ENCODE measurements around the gene UBE2K. TPM values are rescaled to one million over a fixed set of nuclear protein-coding genes. Genes with fewer than 3 reads are reported as not detected.

Gene UBE2K
- total RNA-seq, 1 experiment from 2014 or later: 126 TPM

GRCh38 chr4:39750216-39750615, 52.3 kb downstream of the UBE2K start:
- CTCF ChIA-PET: no interaction called here
- Histone ChIP-seq H3K4me2 (ENCODE audit: low read length) (no peak overlapping the region), H3K4me3 (replicated peaks in 1 of 2; ENCODE audit: low read depth in 1 of 2, low read length in 2 of 2) (no peak overlapping the region), H3K27me3 (ENCODE audit: insufficient read depth, low read length) (no peaks in the 10 kb centered on the region), H3K9ac (ENCODE audit: low read length) (no peak overlapping the region), H3K27ac (ENCODE audit: low read depth, low read length) (no peak overlapping the region), H4K20me1 (ENCODE audit: insufficient read depth) (peaks cover 7% of the 10 kb centered on the region), H3K36me3 (ENCODE audit: control insufficient read depth in 1 of 2, insufficient read depth in 2 of 2, low read length in 2 of 2) (peaks cover 10 to 13% of the 10 kb centered on the region in 2 experiments), H3K9me2 (ENCODE audit: insufficient read depth) (no peaks in the 10 kb centered on the region), H2AFZ (ENCODE audit: low read depth, low read length, poor library complexity, severe bottlenecking) (no peak overlapping the region), H3K4me1 (ENCODE audit: control insufficient read depth in 1 of 2, insufficient read depth in 2 of 2, low read length in 2 of 2) (no peaks in the 10 kb centered on the region), H3K9me3 (ENCODE audit: control insufficient read depth in 1 of 2, insufficient read depth in 1 of 2, low read depth in 1 of 2, low read length in 2 of 2) (no peaks in the 10 kb centered on the region), H3K79me2 (ENCODE audit: insufficient read depth, low read length) (peaks cover 91% of the 10 kb centered on the region)
- POLR2A ChIA-PET: no interaction called here
- TF ChIP-seq CBX3 (IDR thresholded peaks at IDR 0.05; ENCODE audit: low read depth) (no peak), CTCF (IDR thresholded peaks at IDR 0.05 in 2 of 3, conservative IDR thresholded peaks at IDR 0.05 in 1 of 3; ENCODE audit: borderline replicate concordance in 1 of 3, insufficient read depth in 1 of 3, low read depth in 2 of 3, low read length in 2 of 3) (no peak), SIN3A (IDR thresholded peaks at IDR 0.05; ENCODE audit: low read depth) (no peak), ELF1 (IDR thresholded peaks at IDR 0.05; ENCODE audit: borderline replicate concordance, low read depth) (no peak), SRF (IDR thresholded peaks at IDR 0.05; ENCODE audit: low read depth) (no peak), ZNF274 (IDR thresholded peaks at IDR 0.05; ENCODE audit: low read depth, low read length) (no peak), POLR2A (IDR thresholded peaks at IDR 0.05; ENCODE audit: borderline replicate concordance, extremely low read depth, insufficient read depth, insufficient read length) (no peak), ZFX (IDR thresholded peaks at IDR 0.05) (no peak)
- RAD21 ChIA-PET (ENCODE audit: low non-redundant PET in 1 of 2, low total read pairs in 2 of 2, uncharacterized antibody in 2 of 2, unreplicated experiment in 2 of 2): no interaction called here
- intact Hi-C loops (cut with micrococcal nuclease): no loop called here
- no peak for DNase-seq (ENCODE audit: low read depth, low spot score)
- BruUV-seq (replicated peaks): no TSS peak
- no peak for ATAC-seq

GRCh38 chr4:39754309-39754708, 56.4 kb downstream of the UBE2K start:
- intact Hi-C loops (cut with micrococcal nuclease): no loop called here
- no peaks in the 10 kb centered on the region for H3K9me3 ChIP-seq (ENCODE audit: control insufficient read depth in 1 of 2, insufficient read depth in 1 of 2, low read depth in 1 of 2, low read length in 2 of 2)
- no peak overlapping the region for H3K9ac ChIP-seq (ENCODE audit: low read length)
- ChIA-PET CTCF (no interaction called here), RAD21 (ENCODE audit: low non-redundant PET in 1 of 2, low total read pairs in 2 of 2, uncharacterized antibody in 2 of 2, unreplicated experiment in 2 of 2) (no interaction called here), POLR2A (no interaction called here)
- no peaks in the 10 kb centered on the region for H3K27me3 ChIP-seq (ENCODE audit: insufficient read depth, low read length)
- no peak overlapping the region for H2AFZ ChIP-seq (ENCODE audit: low read depth, low read length, poor library complexity, severe bottlenecking)
- peaks cover 82% of the 10 kb centered on the region for H3K79me2 ChIP-seq (ENCODE audit: insufficient read depth, low read length)
- ATAC-seq: no peak
- H3K4me1 ChIP-seq (ENCODE audit: control insufficient read depth in 1 of 2, insufficient read depth in 2 of 2, low read length in 2 of 2): no peaks in the 10 kb centered on the region
- peaks cover 4% of the 10 kb centered on the region for H4K20me1 ChIP-seq (ENCODE audit: insufficient read depth)
- no peak overlapping the region for H3K4me2 ChIP-seq (ENCODE audit: low read length)
- no peak for TF ChIP-seq SIN3A (IDR thresholded peaks at IDR 0.05; ENCODE audit: low read depth)
- TF ChIP-seq EGR1 (IDR thresholded peaks at IDR 0.05; ENCODE audit: low read depth): no peak
- no peak overlapping the region for H3K27ac ChIP-seq (ENCODE audit: low read depth, low read length)
- BruUV-seq (replicated peaks): no TSS peak
- H3K9me2 ChIP-seq (ENCODE audit: insufficient read depth): no peaks in the 10 kb centered on the region
- peaks cover 9 to 15% of the 10 kb centered on the region in 2 experiments for H3K36me3 ChIP-seq (ENCODE audit: control insufficient read depth in 1 of 2, insufficient read depth in 2 of 2, low read length in 2 of 2)
- H3K4me3 ChIP-seq (replicated peaks in 1 of 2; ENCODE audit: low read depth in 1 of 2, low read length in 2 of 2): no peak overlapping the region
- no peak for DNase-seq (ENCODE audit: low read depth, low spot score)
